Measurements from ENCODE around the gene RNF138. TPM values are rescaled to one million over a fixed set of nuclear protein-coding genes. Genes with fewer than 3 reads are reported as not detected.
"Not testable (repeated sequence)": the region's sequence is repeated elsewhere in the genome, so short reads cannot be mapped to it uniquely, and the experiment has no call there.

RNF138 gene
- total and polyA plus RNA-seq, 11 donors, result 2.9 to 16.1 (median 9.0) TPM

- intact Hi-C loops (cut with DNase I), result loop anchor here in 2 of 10 donors (10.0 kb wide), 1 partner anchor 54 kb away; no protein-coding TSS in a partner anchor
- Histone ChIP-seq H3K27me3 (no peaks in the 10 kb centered on the region), H3K9me3 (peaks cover 0 to 6% (median 0%) of the 10 kb centered on the region in 12 donors), H3K4me1 (peaks cover 0 to 10% (median under 1%) of the 10 kb centered on the region in 12 donors), H3K27ac (no peak overlapping the region), H3K4me3 (no peak overlapping the region), H3K36me3 (no peaks in the 10 kb centered on the region)
- TF ChIP-seq POLR2A (IDR thresholded peaks at IDR 0.05), result no peak
- no peak for TF ChIP-seq CTCF (IDR thresholded peaks at IDR 0.05)
- no peak for DNase-seq
- no peak for ATAC-seq
- 89 to 95% (median 93%) methylated on average over 2 of the region's 2 CpGs for WGBS, 4 donors
Measured at GRCh38 chr18:32078845-32079244, 12.8 kb upstream of the RNF138 start.

DNA sequence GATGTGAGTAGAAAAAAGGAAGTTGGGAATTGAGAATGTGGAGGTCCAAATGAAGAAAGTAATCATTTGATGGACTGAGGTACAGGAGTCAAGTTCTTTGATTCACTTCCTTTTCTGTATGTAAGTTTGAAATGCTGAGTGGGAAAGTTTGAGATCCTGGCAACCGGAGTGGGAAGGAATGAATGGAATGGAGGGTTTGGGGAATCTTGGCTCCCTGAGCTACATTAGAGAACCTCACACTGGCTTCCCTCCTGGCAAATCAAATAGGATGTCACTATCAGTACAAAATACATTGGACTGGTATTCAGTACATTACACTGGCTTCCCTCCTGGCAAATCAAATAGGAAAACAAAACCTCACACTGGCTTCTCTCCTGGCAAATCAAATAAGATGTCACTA lies 9.8 kb upstream of the RNF138 start:
- Histone ChIP-seq H3K27me3 (no peaks in the 10 kb centered on the region), H3K27ac (no peak overlapping the region), H3K36me3 (no peaks in the 10 kb centered on the region), H3K4me3 (no peak overlapping the region), H3K4me1 (peaks cover 0 to 37% (median 12%) of the 10 kb centered on the region in 12 donors), H3K9me3 (peaks cover 0 to 6% (median 0%) of the 10 kb centered on the region in 12 donors)
- intact Hi-C loops (cut with DNase I), result loop anchor here in 1 of 10 donors (10.0 kb wide), 1 partner anchor 137 kb away; the partner anchor contains the start of gene TRAPPC8
- WGBS, 4 donors, result 38 to 64% (median 53%) methylated on average over 1 of the region's 1 CpG
- no peak for ATAC-seq
- TF ChIP-seq CTCF (IDR thresholded peaks at IDR 0.05) (no peak), POLR2A (IDR thresholded peaks at IDR 0.05) (no peak)
- DNase-seq, result no peak

DNA sequence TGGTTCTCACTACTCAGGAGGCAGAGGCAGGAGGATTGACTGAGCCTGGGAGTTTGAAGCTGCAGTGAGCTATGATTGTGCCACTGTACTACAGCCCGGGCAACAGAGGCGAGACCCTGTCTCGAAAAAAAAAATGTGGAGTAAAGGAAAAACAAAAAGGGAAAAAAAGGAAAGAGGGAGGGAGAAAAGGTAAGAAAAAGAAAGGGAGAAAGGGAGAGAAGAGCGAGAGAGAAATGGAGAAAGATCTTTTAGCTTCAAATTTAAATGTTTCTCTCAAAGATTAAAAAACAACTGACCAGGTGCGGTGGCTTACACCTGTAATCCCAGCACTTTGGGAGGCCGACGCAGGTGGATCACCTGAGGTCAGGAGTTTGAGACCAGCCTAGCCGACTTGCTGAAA lies 7.9 kb upstream of the RNF138 start:
- DNase-seq, result no peak
- H3K27ac ChIP-seq, result peak overlapping the region in 2 of 12 donors; percentile 76 to 94
- H3K27me3 ChIP-seq, result no peaks in the 10 kb centered on the region
- no peak overlapping the region for H3K4me3 ChIP-seq
- ATAC-seq, result no peak
- WGBS, 4 donors, result 95 to 98% (median 96%) methylated on average over 8 of the region's 8 CpGs
- no peak for TF ChIP-seq POLR2A (IDR thresholded peaks at IDR 0.05)
- no peak for TF ChIP-seq CTCF (IDR thresholded peaks at IDR 0.05)
- H3K9me3 ChIP-seq, result peaks cover 0 to 6% (median 0%) of the 10 kb centered on the region in 12 donors
- H3K4me1 ChIP-seq, result peaks cover 0 to 44% (median 12%) of the 10 kb centered on the region in 12 donors
- H3K36me3 ChIP-seq, result no peaks in the 10 kb centered on the region
- intact Hi-C loops (cut with DNase I), result loop anchor here in 2 of 10 donors (2.0 to 10.0 kb wide), 4 partner anchors 35 to 139 kb away; partner anchors contain the start of genes RNF125 (in 1 of the 2) and TRAPPC8 (in 1 of the 2)

DNA sequence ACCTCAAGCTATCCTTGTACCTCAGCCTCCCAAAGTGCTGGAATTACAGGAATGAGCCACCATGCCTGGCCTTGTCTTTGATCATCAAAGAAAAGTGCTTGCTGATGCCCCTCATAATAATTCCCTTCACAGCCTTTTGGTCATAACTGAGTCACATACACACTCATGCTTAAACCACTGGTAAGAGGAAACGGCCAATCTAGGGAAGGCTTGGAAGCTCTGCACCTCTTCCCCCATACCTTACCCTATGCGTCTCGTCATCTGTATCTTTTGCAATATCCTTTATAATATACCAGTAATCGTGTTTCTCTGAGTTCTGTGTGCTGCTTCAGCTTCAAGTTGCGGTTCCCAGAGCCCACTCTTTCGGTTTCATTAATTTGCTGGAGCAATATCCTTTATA lies 4.8 kb upstream of the RNF138 start:
- Histone ChIP-seq H3K9me3 (no peaks in the 10 kb centered on the region), H3K4me1 (peaks cover 0 to 50% (median 18%) of the 10 kb centered on the region in 12 donors), H3K27ac (peak overlapping the region in 1 of 12 donors; percentile 94), H3K27me3 (no peaks in the 10 kb centered on the region), H3K4me3 (no peak overlapping the region), H3K36me3 (no peaks in the 10 kb centered on the region)
- ATAC-seq (no peak), DNase-seq (no peak)
- intact Hi-C loops (cut with DNase I), result loop anchor here in 1 of 10 donors (10.0 kb wide), 1 partner anchor 142 kb away; the partner anchor contains the start of gene TRAPPC8
- 81 to 91% (median 86%) methylated on average over 6 of the region's 6 CpGs for WGBS, 4 donors
- TF ChIP-seq POLR2A (IDR thresholded peaks at IDR 0.05) (no peak), CTCF (IDR thresholded peaks at IDR 0.05) (no peak)

- Histone ChIP-seq H3K4me1 (peaks cover 0 to 48% (median 26%) of the 10 kb centered on the region in 12 donors), H3K27ac (peak overlapping the region in 2 of 12 donors; percentile 99 to 100)
- not testable (repeated sequence) for H3K27me3 ChIP-seq, H3K36me3 ChIP-seq, DNase-seq, H3K4me3 ChIP-seq, ATAC-seq, H3K9me3 ChIP-seq
- intact Hi-C loops (cut with DNase I), result loop anchor here in 5 of 10 donors (5.0 to 10.0 kb wide), 3 partner anchors 74 to 149 kb away; partner anchors contain the start of genes TRAPPC8 (in 5 of the 5) and RNF125 (in 3 of the 5)
- WGBS, 4 donors, result 95 to 97% (median 97%) methylated on average over 16 of the region's 16 CpGs
Measured at GRCh38 chr18:32090831-32091230, 843 bp upstream of the RNF138 start.

Data from heart left ventricle (tissue), 16 donors.